Stimulated activated CD8-positive, alpha-beta memory T cell treated with anti-CD3 and anti-CD28 coated beads, Interleukin-7, amount 100 ng/mL, for 1 hour (primary cell): ENCODE results near the gene TLK1.
"Not testable (repeated sequence)": the region's sequence is repeated elsewhere in the genome, so short reads cannot be mapped to it uniquely, and the experiment has no call there.

Experiments
- DNase-seq, 2 donors: peaks; one replicate each; pipeline ENCODE4 v3.0.0-alpha.2; 2020; ENCODE audit warnings: low read depth in 2 of 2

Gene TLK1

GRCh38 chr2:171142398-171142797 lies 18.3 kb downstream of the TLK1 start:
- no peak for DNase-seq

GRCh38 chr2:171141320-171141719 lies 19.4 kb downstream of the TLK1 start:
- no peak for DNase-seq

DNA sequence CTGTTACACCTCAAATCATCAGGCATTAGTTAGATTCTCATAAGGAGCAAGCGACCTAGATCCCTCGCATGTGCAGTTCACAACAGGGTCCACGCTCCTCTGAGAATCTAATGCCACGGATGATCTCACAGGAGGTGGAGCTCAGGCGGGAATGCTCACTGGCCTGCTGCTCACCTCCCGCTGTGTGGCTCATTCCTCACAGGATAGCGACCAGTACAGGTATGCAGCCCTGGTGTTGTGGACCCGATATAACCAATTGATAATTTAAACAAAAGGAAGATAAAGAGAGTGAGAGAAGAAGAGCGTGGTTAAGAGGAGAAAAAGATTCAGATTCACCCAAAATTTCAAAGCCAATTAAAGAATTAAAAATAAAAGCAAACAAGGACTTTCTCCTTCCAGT lies 20.8 kb downstream of the TLK1 start:
- DNase-seq = no peak

DNA sequence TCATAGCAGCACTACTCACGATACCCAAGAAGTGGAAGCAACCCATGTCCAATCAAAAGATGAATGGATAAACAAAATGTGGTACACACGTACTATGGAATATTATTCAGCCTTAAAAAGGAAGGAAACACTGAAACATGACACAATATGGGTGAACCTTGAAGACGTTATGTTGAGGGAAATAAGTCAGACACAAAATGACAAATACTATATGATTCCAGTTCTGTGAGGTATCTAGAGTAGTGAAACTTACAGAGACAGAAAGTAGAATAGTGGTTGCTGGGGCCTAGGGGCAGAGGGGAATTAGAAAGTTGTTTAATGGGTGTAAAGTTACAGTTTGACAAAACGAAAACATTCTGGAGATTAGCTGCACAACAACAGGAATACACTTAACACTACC lies 24.7 kb downstream of the TLK1 start:
- no peak for DNase-seq

DNA sequence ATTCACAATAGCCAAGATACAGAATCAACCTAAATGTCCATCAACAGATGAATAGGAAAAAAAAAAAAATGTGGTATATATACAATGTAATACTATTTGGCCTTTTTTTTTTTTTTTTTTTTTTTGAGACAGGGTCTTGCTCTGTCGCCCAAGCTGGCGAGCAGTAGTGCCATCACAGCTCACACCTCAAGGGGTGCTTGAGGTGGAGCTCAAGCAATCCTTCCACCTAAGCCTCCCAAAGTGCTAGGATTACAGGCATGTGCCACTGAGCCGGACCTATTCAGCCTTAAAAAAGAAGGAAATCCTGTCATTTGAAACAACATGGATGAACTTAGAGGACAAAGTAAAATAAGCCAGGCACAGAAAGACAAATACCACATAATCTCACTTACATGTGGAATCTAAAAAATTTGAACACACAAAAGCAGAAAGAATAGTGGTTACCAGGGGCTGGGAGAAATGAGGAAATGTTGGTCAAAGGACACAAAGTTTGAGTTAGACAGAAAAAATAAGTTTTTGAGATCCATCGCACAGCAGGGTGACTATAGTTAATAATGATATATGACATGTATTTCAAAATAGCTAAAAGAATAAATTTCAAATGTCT lies 26.0 kb downstream of the TLK1 start:
- no peak for DNase-seq

DNA sequence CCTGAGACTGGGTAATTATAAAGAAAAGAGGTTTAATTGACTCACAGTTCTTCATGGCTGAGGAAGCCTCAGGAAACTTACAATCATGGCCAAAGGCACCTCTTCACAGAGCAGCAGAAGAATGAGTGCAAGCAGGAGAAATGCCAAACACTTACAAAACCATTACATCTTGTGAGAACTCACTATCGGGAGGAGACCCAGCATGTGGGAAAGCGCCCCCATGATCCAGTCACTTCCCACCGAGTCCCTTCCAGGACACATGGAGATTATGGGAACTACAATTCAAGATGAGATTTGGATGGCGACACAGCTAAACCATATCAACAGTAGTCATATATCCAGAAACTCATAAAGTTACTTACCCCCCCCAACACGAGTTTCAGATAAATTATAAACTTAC lies 28.6 kb downstream of the TLK1 start:
- no peak for DNase-seq

GRCh38 chr2:171128461-171128860 lies 32.2 kb downstream of the TLK1 start:
- no peak for DNase-seq

GRCh38 chr2:171124541-171124940 lies 36.2 kb downstream of the TLK1 start:
- no peak for DNase-seq

DNA sequence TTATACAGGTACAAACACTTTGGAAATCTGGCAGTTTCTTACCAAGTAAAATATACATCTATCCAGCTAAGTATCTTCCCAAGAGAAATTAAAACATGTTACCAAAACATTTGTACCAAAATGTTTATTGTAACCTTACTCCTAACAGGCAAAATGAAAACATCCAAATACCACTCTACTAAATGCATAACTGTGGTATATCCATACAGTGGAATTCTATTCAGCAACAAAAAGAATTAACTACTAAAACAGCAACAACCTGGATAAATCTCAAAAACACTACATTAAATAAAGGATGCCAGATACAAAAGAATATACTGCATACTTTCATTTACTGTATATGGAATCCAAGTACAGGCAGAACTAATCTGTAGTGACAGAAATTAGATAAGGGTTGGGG lies 51.1 kb downstream of the TLK1 start:
- no peak for DNase-seq

GRCh38 chr2:171109020-171109419 lies 51.7 kb downstream of the TLK1 start:
- no peak for DNase-seq

DNA sequence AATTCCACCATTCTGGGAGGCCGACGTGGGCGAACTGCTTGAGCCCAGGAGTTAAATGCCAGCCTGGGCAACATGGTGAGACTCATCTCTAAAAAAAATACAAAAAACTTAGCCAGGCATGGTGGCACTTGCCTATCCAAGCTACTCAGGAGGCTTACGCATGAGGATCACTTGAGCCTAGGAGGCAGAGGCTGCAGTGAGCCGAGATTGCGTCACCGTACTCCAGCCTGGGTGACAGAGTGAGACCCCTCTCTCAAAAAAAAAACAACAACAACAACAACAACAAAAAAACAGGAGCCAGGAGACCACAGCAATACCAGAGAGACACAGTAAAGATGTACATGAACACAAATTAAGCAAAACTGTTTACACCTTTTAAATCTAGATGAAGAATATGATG lies 52.9 kb downstream of the TLK1 start:
- DNase-seq = no peak

GRCh38 chr2:171104379-171104778 lies 56.3 kb downstream of the TLK1 start:
- no peak for DNase-seq

- no peak for DNase-seq
These were observed 57.9 kb downstream of the TLK1 start for GRCh38 chr2:171102802-171103201.

DNA sequence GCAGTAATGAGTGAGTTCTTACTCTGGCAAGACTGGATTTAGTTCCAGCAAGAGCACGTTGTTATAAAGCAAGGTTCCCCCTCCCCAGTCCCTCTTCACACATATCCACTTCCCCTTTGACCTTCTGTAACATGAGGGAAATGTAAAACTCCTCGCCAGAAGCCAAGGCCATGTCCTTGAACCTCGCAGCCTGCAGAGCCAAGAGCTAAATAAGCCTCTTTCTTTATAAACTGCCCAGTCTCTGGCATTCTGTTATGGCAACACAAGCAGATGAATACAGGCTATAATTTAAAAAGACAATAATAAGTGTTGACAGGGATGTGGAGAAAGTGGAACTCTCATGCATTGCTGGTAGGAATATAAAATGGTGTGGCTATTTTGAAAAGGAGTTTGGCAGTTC lies 60.3 kb downstream of the TLK1 start:
- no peak for DNase-seq

- DNase-seq = no peak
These were observed 62.1 kb downstream of the TLK1 start for GRCh38 chr2:171098607-171099006.

DNA sequence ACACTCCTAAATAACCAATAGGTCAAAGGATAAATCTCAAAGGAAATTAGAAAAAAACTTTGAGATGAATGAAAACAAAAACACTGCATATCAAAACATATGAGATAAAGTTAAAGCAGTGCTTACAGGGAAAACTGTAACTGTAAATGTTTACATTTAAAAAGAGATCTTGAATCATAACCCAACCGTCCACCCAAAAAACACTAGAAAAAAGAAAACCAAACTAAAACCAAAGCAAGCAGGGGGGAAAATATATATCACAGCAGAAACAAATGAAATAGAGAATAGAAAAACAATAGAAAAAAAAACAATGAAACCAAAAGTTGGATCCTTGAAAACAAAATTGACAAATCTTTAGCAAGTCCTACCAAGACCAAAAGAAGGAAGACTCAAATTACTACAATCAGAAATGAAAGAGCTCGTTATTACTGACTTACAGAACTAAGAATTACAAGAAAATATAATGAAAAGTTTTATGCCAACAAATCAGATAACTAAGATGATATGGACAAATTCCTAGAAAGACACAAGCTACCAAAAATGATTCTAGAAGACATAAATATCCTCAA lies 65.6 kb downstream of the TLK1 start:
- DNase-seq = no peak

DNA sequence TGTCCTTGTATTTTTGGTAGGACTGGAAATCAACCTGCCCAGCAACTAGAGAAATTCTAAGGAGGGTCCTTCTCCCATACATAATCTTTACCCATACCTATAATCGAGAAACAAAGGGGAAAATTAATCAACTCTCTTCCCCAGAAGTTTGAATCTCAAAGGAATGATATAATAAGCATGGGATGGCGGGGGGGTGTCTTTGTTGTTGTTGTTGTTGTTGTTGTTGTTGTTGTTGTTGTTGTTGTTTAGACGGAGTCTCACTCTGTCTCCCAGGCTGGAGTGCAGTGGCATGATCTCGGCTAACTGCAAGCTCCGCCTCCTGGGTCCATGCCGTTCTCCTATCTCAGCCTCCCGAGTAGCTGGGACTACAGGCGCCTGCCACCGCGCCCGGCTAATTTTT lies 69.2 kb downstream of the TLK1 start:
- DNase-seq = not testable (repeated sequence)

GRCh38 chr2:171089489-171089888 lies 71.2 kb downstream of the TLK1 start:
- DNase-seq = no peak

GRCh38 chr2:171088057-171088834 lies 72.4 kb downstream of the TLK1 start:
- DNase-seq = no peak

- no peak for DNase-seq
These were observed 73.1 kb downstream of the TLK1 start for GRCh38 chr2:171087547-171087946.

GRCh38 chr2:171086352-171087290 lies 74.1 kb downstream of the TLK1 start:
- DNase-seq = no peak

- DNase-seq = no peak
These were observed 76.6 kb downstream of the TLK1 start for GRCh38 chr2:171084128-171084527.
